ENCODE data around the gene OSTM1.
"Not testable (repeated sequence)": the region's sequence is repeated elsewhere in the genome, so short reads cannot be mapped to it uniquely, and the experiment has no call there.

The OSTM1 gene

GRCh38 chr6:108016283-108016682 is 58.3 kb downstream of the OSTM1 start:
- DNase-seq, result not testable (repeated sequence)

- no peak for DNase-seq
Observed at GRCh38 chr6:108013787-108014439, 60.6 kb downstream of the OSTM1 start.

- DNase-seq, result no peak
Observed at GRCh38 chr6:108009894-108010293, 64.6 kb downstream of the OSTM1 start.

- DNase-seq, result not testable (repeated sequence)
Observed at GRCh38 chr6:108009258-108009657, 65.3 kb downstream of the OSTM1 start.

- DNase-seq, result no peak
Observed at GRCh38 chr6:108008363-108008762, 66.2 kb downstream of the OSTM1 start.

- DNase-seq, result no peak
Observed at GRCh38 chr6:108005961-108006360, 68.6 kb downstream of the OSTM1 start.

GRCh38 chr6:108004861-108005260 is 69.7 kb downstream of the OSTM1 start:
- DNase-seq, result no peak

GRCh38 chr6:108002365-108003221 is 71.9 kb downstream of the OSTM1 start:
- DNase-seq, result no peak

GRCh38 chr6:108001696-108002231 is 72.8 kb downstream of the OSTM1 start:
- DNase-seq, result no peak

- not testable (repeated sequence) for DNase-seq
Observed at GRCh38 chr6:108000259-108000658, 74.3 kb downstream of the OSTM1 start.

- no peak for DNase-seq
Observed at GRCh38 chr6:107999341-107999740, 75.2 kb downstream of the OSTM1 start.

- no peak for DNase-seq
Observed at GRCh38 chr6:107991772-107992550, 82.6 kb downstream of the OSTM1 start.

Measured in CD4-positive, alpha-beta T cell treated with Interleukin-10 for 1 hour (primary cell).